Cardiac muscle cell (in vitro differentiated cells and primary cell): ENCODE results near the gene PTGDS. TPM values are rescaled to one million over a fixed set of nuclear protein-coding genes. Genes with fewer than 3 reads are reported as not detected.

ENCODE experiments used
- DNase-seq, 2 donors: peaks; one replicate each; pipeline versions ENCODE4 v3.0.0 to v3.0.0-alpha.2; 2010 to 2017; ENCODE audit warnings: low read depth in 1 of 2, low spot score in 1 of 2
- H3K27ac ChIP-seq: fragments of 200-600 bp; sonication (generic); 2 replicates; pipeline ENCODE4 v1.5.1; 2016
- H3K27me3 ChIP-seq: fragments of 200-600 bp; sonication (generic); 2 replicates; pipeline ENCODE4 v1.6.0; 2016; ENCODE audit warnings: control low read depth
- H3K36me3 ChIP-seq: fragments of 200-600 bp; sonication (generic); 2 replicates; pipeline ENCODE4 v1.5.1; 2016; ENCODE audit warnings: control low read depth
- H3K4me1 ChIP-seq: fragments of 200-600 bp; sonication (generic); 2 replicates; pipeline ENCODE4 v1.8.1; 2017; ENCODE audit warnings: low read depth, mild to moderate bottlenecking, mixed run types
- H3K4me3 ChIP-seq: fragments of 200-600 bp; sonication (generic); 2 replicates; pipeline ENCODE4 v1.5.1; 2016; ENCODE audit warnings: mild to moderate bottlenecking
- H3K9me3 ChIP-seq: fragments of 200-600 bp; sonication (generic); 2 replicates; pipeline ENCODE4 v1.5.1; 2017; ENCODE audit warnings: low read depth, mild to moderate bottlenecking, control low read depth
- CTCF ChIP-seq: IDR thresholded peaks from 2 replicates; pipeline ENCODE4 v1.5.1; 2012; ENCODE audit warnings: low read depth, mild to moderate bottlenecking, low read length
- polyA plus RNA-seq: library from polyadenylated mRNA; unstranded; fragments of >200 nt; fragmentation: Nextera tagmentation; extraction: Ambion mirVana; gene quantifications from 2 replicates; pipeline ENCODE4 v1.2.1, GENCODE V29; 2016
- total RNA-seq: library from RNA; depleted of rRNA; stranded (reverse); fragments of >200 nt; gene quantifications from 2 replicates; pipeline ENCODE4 v1.2.3, GENCODE V29; 2016

Gene PTGDS
- total and polyA plus RNA-seq, 2 experiments from 2014 or later: 3.4 to 3.9 TPM

GRCh38 chr9:136982232-136983051 is 5.1 kb downstream of the PTGDS start, which contains the start of gene LCNL1:
LCNL1 (plus strand) TSS chr9:136982993; CDS start chr9:136983587, 594 bp downstream.
- no peak for TF ChIP-seq CTCF
- Histone ChIP-seq H3K4me1 (peaks cover 22% of the 10 kb centered on the region), H3K9me3 (no peaks in the 10 kb centered on the region), H3K27ac (peak within 1 kb of the TSS; percentile 45), H3K27me3 (peaks cover 38% of the 10 kb centered on the region), H3K4me3 (no peak within 1 kb of the TSS), H3K36me3 (no peaks in the 10 kb centered on the region)
- no peak for DNase-seq

GRCh38 chr9:136983167-136983566 is 5.9 kb downstream of the PTGDS start:
- no peaks in the 10 kb centered on the region for H3K9me3 ChIP-seq
- H3K36me3 ChIP-seq: no peaks in the 10 kb centered on the region
- no peak overlapping the region for H3K4me3 ChIP-seq
- peaks cover 22% of the 10 kb centered on the region for H3K4me1 ChIP-seq
- DNase-seq: no peak
- H3K27me3 ChIP-seq: peaks cover 37% of the 10 kb centered on the region
- no peak for TF ChIP-seq CTCF
- no peak overlapping the region for H3K27ac ChIP-seq

- no peak overlapping the region for H3K4me3 ChIP-seq
- DNase-seq: peak in 1 of 2 donors; percentile 26
- TF ChIP-seq CTCF: no peak
- no peaks in the 10 kb centered on the region for H3K36me3 ChIP-seq
- no peaks in the 10 kb centered on the region for H3K9me3 ChIP-seq
- no peak overlapping the region for H3K27ac ChIP-seq
- peaks cover 37% of the 10 kb centered on the region for H3K27me3 ChIP-seq
- H3K4me1 ChIP-seq: peaks cover 22% of the 10 kb centered on the region
Measured at GRCh38 chr9:136983656-136984314, 6.5 kb downstream of the PTGDS start.

- H3K27ac ChIP-seq: no peak overlapping the region
- H3K9me3 ChIP-seq: no peaks in the 10 kb centered on the region
- H3K4me3 ChIP-seq: no peak overlapping the region
- TF ChIP-seq CTCF: no peak
- no peak for DNase-seq
- peaks cover 37% of the 10 kb centered on the region for H3K27me3 ChIP-seq
- peaks cover 22% of the 10 kb centered on the region for H3K4me1 ChIP-seq
- H3K36me3 ChIP-seq: no peaks in the 10 kb centered on the region
Measured at GRCh38 chr9:136984464-136985026, 7.2 kb downstream of the PTGDS start.

GRCh38 chr9:136985027-136985602 is 7.8 kb downstream of the PTGDS start:
- DNase-seq: no peak
- TF ChIP-seq CTCF: no peak
- Histone ChIP-seq H3K27ac (no peak overlapping the region), H3K27me3 (peaks cover 37% of the 10 kb centered on the region), H3K4me3 (no peak overlapping the region), H3K4me1 (peaks cover 22% of the 10 kb centered on the region), H3K9me3 (no peaks in the 10 kb centered on the region), H3K36me3 (no peaks in the 10 kb centered on the region)
